C4-2B (cell line): ENCODE results near the gene TGFB3.

Experiments
- ZFX ChIP-seq: fragments of 450-650 bp; IDR thresholded peaks from 2 replicates; pipeline ENCODE4 v1.6.1; 2017
- TF ChIP-seq, protein P1 (sequence below): fragments of 450-650 bp; conservative IDR thresholded peaks from 2 replicates; pipeline ENCODE4 v1.5.1; 2017; ENCODE audit warnings: mild to moderate bottlenecking

DNA sequence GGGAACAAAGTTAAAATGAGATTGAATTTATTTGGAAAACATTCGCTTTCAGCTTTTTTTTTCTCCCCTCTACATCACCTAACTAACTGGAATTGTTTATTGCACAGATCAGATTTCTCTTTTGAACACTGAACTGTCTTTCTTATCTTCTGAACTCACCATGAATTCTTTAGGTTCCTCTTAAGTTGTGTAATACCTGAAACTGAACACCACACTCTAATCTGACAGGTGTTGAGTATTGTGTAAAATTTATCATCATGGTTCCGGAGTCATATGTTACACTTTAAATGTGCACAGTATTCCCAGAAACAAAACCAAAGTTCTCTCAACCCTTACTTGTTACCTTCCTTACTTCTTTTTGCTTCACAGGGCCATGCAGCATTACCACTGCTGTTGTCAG lies 66.8 kb downstream of the TGFB3 start:
- TF ChIP-seq, protein P1, sequence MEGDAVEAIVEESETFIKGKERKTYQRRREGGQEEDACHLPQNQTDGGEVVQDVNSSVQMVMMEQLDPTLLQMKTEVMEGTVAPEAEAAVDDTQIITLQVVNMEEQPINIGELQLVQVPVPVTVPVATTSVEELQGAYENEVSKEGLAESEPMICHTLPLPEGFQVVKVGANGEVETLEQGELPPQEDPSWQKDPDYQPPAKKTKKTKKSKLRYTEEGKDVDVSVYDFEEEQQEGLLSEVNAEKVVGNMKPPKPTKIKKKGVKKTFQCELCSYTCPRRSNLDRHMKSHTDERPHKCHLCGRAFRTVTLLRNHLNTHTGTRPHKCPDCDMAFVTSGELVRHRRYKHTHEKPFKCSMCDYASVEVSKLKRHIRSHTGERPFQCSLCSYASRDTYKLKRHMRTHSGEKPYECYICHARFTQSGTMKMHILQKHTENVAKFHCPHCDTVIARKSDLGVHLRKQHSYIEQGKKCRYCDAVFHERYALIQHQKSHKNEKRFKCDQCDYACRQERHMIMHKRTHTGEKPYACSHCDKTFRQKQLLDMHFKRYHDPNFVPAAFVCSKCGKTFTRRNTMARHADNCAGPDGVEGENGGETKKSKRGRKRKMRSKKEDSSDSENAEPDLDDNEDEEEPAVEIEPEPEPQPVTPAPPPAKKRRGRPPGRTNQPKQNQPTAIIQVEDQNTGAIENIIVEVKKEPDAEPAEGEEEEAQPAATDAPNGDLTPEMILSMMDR = no peak
- no peak for TF ChIP-seq ZFX
